GM12878 (cell line): ENCODE measurements around the gene CACNA1E. TPM values are rescaled to one million over a fixed set of nuclear protein-coding genes. Genes with fewer than 3 reads are reported as not detected.

Experiments
- BCL3 ChIP-seq: IDR thresholded peaks from 2 replicates; pipeline ENCODE4 v1.6.1; 2011; ENCODE audit warnings: borderline replicate concordance, low read depth, mild to moderate bottlenecking, moderate library complexity, low read length; ENCODE audit not compliant: insufficient read depth, poor library complexity, severe bottlenecking
- CHD1 ChIP-seq: IDR thresholded peaks from 2 replicates; pipeline ENCODE4 v1.6.1; 2012; ENCODE audit warnings: low read depth, low read length, improper control_type of control experiment
- ETV6 ChIP-seq, 2 experiments: fragments of 450-650 bp in 1 of 2; IDR thresholded peaks in 1 of 2; conservative IDR thresholded peaks in 1 of 2; 2 replicates each; pipeline ENCODE4 v1.6.1; 2014; ENCODE audit warnings: antibody characterized with exemption in 1 of 2, borderline replicate concordance in 1 of 2, low read depth in 1 of 2, mild to moderate bottlenecking in 1 of 2, moderate library complexity in 1 of 2
- HDGF ChIP-seq: fragments of 450-650 bp; IDR thresholded peaks from 2 replicates; pipeline ENCODE4 v1.6.1; 2016; ENCODE audit warnings: antibody characterized with exemption
- JUNB ChIP-seq: IDR thresholded peaks from 2 replicates; pipeline ENCODE4 v1.6.1; 2016; ENCODE audit warnings: antibody characterized with exemption, mild to moderate bottlenecking
- NFXL1 ChIP-seq: fragments of 450-650 bp; IDR thresholded peaks from 2 replicates; pipeline ENCODE4 v1.6.1; 2017; ENCODE audit warnings: antibody characterized with exemption, mild to moderate bottlenecking, borderline replicate concordance
- PBX3 ChIP-seq: IDR thresholded peaks from 2 replicates; pipeline ENCODE4 v1.6.1; 2011; ENCODE audit warnings: mild to moderate bottlenecking, low read depth, low read length, moderate library complexity; ENCODE audit not compliant: insufficient replicate concordance
- PML ChIP-seq: IDR thresholded peaks from 2 replicates; pipeline ENCODE4 v1.6.1; 2012; ENCODE audit warnings: low read length, inconsistent platforms
- SKIL ChIP-seq: fragments of 450-650 bp; IDR thresholded peaks from 2 replicates; pipeline ENCODE4 v1.6.1; 2017; ENCODE audit warnings: mild to moderate bottlenecking, low read depth, inconsistent platforms; ENCODE audit not compliant: poor library complexity, severe bottlenecking
- SREBF2 ChIP-seq: IDR thresholded peaks from 2 replicates; pipeline ENCODE4 v1.6.1; 2012; ENCODE audit warnings: mild to moderate bottlenecking, low read length
- YBX1 ChIP-seq: fragments of 450-650 bp; IDR thresholded peaks from 2 replicates; pipeline ENCODE4 v1.6.1; 2016; ENCODE audit warnings: antibody characterized with exemption
- ZNF274 ChIP-seq: IDR thresholded peaks from one replicate; pipeline ENCODE4 v1.8.0; 2011; ENCODE audit not compliant: insufficient read length, insufficient read depth
- ZNF687 ChIP-seq: fragments of 450-650 bp; IDR thresholded peaks from 2 replicates; pipeline ENCODE4 v1.6.1; 2017; ENCODE audit warnings: mild to moderate bottlenecking, moderate library complexity
- polyA plus RNA-seq, 11 experiments: library from polyadenylated mRNA; depleted of rRNA in 4 of 11; unstranded in 6 of 11; stranded (reverse) in 5 of 11; fragments of >200 nt; fragmentation: Nextera tagmentation in 4 of 11; fragmentation: Illumina TruSeq in 1 of 11; extraction: Ambion mirVana in 4 of 11; extraction: Trizol in 1 of 11; gene quantifications; 1 replicate in 1 of 11; 2 replicates in 10 of 11; pipeline versions ENCODE4 v1.2.1 to v1.2.3, GENCODE V29; 2011 to 2016; ENCODE audit warnings: inconsistent platforms in 2 of 11, missing spikeins in 2 of 11, low read depth in 1 of 11
- total RNA-seq, 4 experiments: library from RNA; depleted of rRNA in 3 of 4; stranded (reverse); fragments of >200 nt in 3 of 4; fragmentation: Illumina TruSeq in 1 of 4; extraction: Trizol in 1 of 4; gene quantifications; 2 replicates each; pipeline versions ENCODE4 v1.2.1 to v1.2.3, GENCODE V29; 2013 to 2021

CACNA1E gene
- total and polyA plus RNA-seq, 10 of the 15 experiments (the other 5 are each of a cell fraction or from before 2014, with no cell fraction given) = 0.57 to 22.0 (median 8.5) TPM

- TF ChIP-seq SKIL (no peak), BCL3 (no peak), ZNF687 (no peak), CHD1 (no peak), ETV6 (conservative IDR thresholded peaks at IDR 0.05 in 1 of 2, IDR thresholded peaks at IDR 0.05 in 1 of 2; ENCODE audit: borderline replicate concordance in 1 of 2, low read depth in 1 of 2) (no peak), NFXL1 (no peak), PML (no peak), JUNB (no peak), YBX1 (no peak), PBX3 (no peak), ZNF274 (no peak), HDGF (no peak), SREBF2 (no peak)
- TF ChIP-seq, all 136 proteins: peak for 0
These were observed 335.1 kb downstream of the CACNA1E start (continued) for GRCh38 chr1:181818459-181818858.
